Ishikawa (cell line): ENCODE measurements around the gene ATP11A.

Experiments
- CEBPB ChIP-seq: IDR thresholded peaks from 2 replicates; pipeline ENCODE4 v1.6.1; 2012
- CREB1 ChIP-seq: IDR thresholded peaks from 2 replicates; pipeline ENCODE4 v1.6.1; 2012; ENCODE audit warnings: low read depth
- EGR1 ChIP-seq: IDR thresholded peaks from 2 replicates; pipeline ENCODE4 v1.6.1; 2012
- EP300 ChIP-seq: IDR thresholded peaks from 2 replicates; pipeline ENCODE4 v1.6.1; 2012; ENCODE audit warnings: borderline replicate concordance
- FOXM1 ChIP-seq: IDR thresholded peaks from 2 replicates; pipeline ENCODE4 v1.6.1; 2012; ENCODE audit warnings: low read depth, borderline replicate concordance
- MAX ChIP-seq: IDR thresholded peaks from 2 replicates; pipeline ENCODE4 v1.6.1; 2012
- NFIC ChIP-seq: IDR thresholded peaks from 2 replicates; pipeline ENCODE4 v1.6.1; 2012
- RAD21 ChIP-seq: IDR thresholded peaks from 2 replicates; pipeline ENCODE4 v1.6.1; 2012; ENCODE audit warnings: low read depth
- TAF1 ChIP-seq: IDR thresholded peaks from 2 replicates; pipeline ENCODE4 v1.6.1; 2012; ENCODE audit warnings: low read depth, mild to moderate bottlenecking
- TCF12 ChIP-seq: IDR thresholded peaks from 2 replicates; pipeline ENCODE4 v1.6.1; 2012; ENCODE audit warnings: low read depth
- TEAD4 ChIP-seq: IDR thresholded peaks from 2 replicates; pipeline ENCODE4 v1.6.1; 2012
- USF1 ChIP-seq: IDR thresholded peaks from 2 replicates; pipeline ENCODE4 v1.6.1; 2012
- YY1 ChIP-seq: IDR thresholded peaks from 2 replicates; pipeline ENCODE4 v1.6.1; 2012; ENCODE audit warnings: low read depth
- ZBTB7A ChIP-seq: IDR thresholded peaks from 2 replicates; pipeline ENCODE4 v1.6.1; 2012; ENCODE audit warnings: low read depth
- TF ChIP-seq, protein P1 (sequence below): IDR thresholded peaks from 2 replicates; pipeline ENCODE4 v1.6.1; 2012; ENCODE audit warnings: low read depth, mild to moderate bottlenecking

Gene ATP11A

DNA sequence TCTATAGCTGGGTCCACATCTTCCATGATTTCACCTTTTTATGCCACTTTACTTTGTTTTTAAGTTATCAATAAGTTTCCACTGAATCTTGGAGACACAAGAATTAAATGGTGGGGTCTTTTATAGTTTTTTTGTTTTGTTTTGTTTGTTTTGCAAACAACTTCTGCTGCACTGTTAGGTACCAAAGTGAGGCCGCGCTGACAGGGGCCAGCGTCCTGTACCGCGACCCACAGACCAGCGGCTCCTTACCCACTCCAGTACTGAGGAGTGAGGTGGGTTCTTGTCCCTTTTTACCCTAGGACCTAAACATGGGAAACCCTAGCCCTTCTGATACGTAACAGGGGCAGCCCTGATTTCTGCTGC lies 203.3 kb downstream of the ATP11A start:
- TF ChIP-seq EP300: no peak
- no peak for TF ChIP-seq TEAD4
- TF ChIP-seq, protein P1, sequence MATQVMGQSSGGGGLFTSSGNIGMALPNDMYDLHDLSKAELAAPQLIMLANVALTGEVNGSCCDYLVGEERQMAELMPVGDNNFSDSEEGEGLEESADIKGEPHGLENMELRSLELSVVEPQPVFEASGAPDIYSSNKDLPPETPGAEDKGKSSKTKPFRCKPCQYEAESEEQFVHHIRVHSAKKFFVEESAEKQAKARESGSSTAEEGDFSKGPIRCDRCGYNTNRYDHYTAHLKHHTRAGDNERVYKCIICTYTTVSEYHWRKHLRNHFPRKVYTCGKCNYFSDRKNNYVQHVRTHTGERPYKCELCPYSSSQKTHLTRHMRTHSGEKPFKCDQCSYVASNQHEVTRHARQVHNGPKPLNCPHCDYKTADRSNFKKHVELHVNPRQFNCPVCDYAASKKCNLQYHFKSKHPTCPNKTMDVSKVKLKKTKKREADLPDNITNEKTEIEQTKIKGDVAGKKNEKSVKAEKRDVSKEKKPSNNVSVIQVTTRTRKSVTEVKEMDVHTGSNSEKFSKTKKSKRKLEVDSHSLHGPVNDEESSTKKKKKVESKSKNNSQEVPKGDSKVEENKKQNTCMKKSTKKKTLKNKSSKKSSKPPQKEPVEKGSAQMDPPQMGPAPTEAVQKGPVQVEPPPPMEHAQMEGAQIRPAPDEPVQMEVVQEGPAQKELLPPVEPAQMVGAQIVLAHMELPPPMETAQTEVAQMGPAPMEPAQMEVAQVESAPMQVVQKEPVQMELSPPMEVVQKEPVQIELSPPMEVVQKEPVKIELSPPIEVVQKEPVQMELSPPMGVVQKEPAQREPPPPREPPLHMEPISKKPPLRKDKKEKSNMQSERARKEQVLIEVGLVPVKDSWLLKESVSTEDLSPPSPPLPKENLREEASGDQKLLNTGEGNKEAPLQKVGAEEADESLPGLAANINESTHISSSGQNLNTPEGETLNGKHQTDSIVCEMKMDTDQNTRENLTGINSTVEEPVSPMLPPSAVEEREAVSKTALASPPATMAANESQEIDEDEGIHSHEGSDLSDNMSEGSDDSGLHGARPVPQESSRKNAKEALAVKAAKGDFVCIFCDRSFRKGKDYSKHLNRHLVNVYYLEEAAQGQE: no peak
- TF ChIP-seq TCF12: no peak
- TF ChIP-seq CEBPB: no peak
- TF ChIP-seq FOXM1: no peak
- TF ChIP-seq ZBTB7A: no peak
- TF ChIP-seq MAX: no peak
- no peak for TF ChIP-seq EGR1
- no peak for TF ChIP-seq RAD21
- TF ChIP-seq CREB1: no peak
- no peak for TF ChIP-seq TAF1
- TF ChIP-seq YY1: no peak
- TF ChIP-seq NFIC: no peak
- TF ChIP-seq USF1: no peak

GRCh38 chr13:112893570-112894422 lies 204.0 kb downstream of the ATP11A start:
- TF ChIP-seq USF1 (peak; percentile 81), TEAD4 (peak; percentile 79), NFIC (peak; percentile 52; the same call in 1 of the 2 replicates), EGR1 (no peak), CREB1 (no peak), ZBTB7A (peak; percentile 51; the same call in 1 of the 2 replicates), MAX (peak; percentile 74), TAF1 (0 out of 2 replicates have a peak, but pooled peaks have one; percentile 31), YY1 (no peak), RAD21 (no peak), FOXM1 (no peak)

- TF ChIP-seq CREB1 (no peak), FOXM1 (no peak), CEBPB (no peak), TAF1 (no peak), TEAD4 (no peak), EGR1 (no peak), RAD21 (no peak), ZBTB7A (no peak), TCF12 (no peak), EP300 (no peak)
- TF ChIP-seq, protein P1: no peak
Measured at GRCh38 chr13:112894423-112894672, 204.5 kb downstream of the ATP11A start.

GRCh38 chr13:112894673-112895481 lies 205.0 kb downstream of the ATP11A start:
- TF ChIP-seq EP300: no peak
- no peak for TF ChIP-seq MAX
- no peak for TF ChIP-seq RAD21

DNA sequence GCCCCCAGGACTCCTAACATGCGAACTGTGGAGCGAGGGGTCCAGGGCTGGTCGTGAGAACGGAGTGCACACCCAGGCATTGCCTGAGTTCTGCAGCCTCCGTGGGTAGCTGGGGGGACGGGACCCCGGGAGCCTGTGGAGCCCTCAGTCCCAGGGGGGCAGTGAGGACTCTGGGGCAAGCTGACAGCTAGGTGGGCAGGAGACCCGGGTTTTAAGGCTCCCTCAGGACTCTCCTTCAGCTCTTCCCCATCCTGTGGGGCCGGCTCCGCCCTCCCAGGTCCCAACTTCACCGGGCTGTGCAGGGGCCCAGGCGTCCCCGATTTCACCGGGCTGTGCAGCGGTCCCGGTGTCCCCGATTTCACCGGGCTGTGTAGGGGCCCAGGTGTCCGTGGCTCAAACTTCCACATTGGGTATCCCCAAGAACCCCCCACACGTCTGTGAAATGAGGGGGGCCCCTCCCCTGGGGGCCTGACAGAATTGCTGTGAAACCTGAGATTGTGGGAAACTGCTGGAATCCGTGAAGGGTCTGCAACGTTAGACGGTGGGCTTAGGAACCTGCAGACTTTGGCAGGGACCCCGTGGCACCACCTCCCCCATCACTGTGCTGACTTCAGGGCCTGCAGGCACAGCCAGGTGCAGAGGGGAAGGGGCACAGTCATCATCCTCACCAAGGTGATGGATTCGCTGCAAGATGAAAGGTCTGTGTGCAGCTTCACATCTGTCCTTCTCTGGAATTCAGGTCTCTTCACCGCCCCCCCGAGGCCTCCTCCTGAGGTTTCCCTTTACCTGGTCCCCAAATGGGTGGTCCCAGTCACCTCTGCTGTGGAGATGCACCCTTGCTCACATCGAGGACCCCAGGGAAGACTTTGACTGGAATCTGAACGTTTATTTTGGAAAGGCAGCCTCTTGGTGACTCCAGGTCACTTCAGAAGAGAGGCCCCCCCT lies 206.0 kb downstream of the ATP11A start:
- TF ChIP-seq YY1: no peak
- TF ChIP-seq USF1: no peak
- no peak for TF ChIP-seq ZBTB7A
- TF ChIP-seq CREB1: no peak
- TF ChIP-seq EGR1: no peak
- no peak for TF ChIP-seq RAD21
- no peak for TF ChIP-seq TAF1
- no peak for TF ChIP-seq EP300
- TF ChIP-seq, protein P1: no peak
- no peak for TF ChIP-seq NFIC
- no peak for TF ChIP-seq TEAD4
- no peak for TF ChIP-seq MAX
- TF ChIP-seq FOXM1: no peak
- no peak for TF ChIP-seq TCF12
- no peak for TF ChIP-seq CEBPB
